NK-92 treated with Interleukin-12 subunit alpha and Interleukin-12 subunit beta, amount 100 ng/mL, for 24 hours (cell line): ENCODE measurements around the gene COQ8B.
A peak's percentile ranks its signal among the peaks of the same experiment; 100 is the strongest.
"Not testable (repeated sequence)": the region's sequence is repeated elsewhere in the genome, so short reads cannot be mapped to it uniquely, and the experiment has no call there.

ENCODE experiments used
- DNase-seq: peaks from one replicate; lab custom pipeline; 2025; lab: John Stamatoyannopoulos, UW

Gene COQ8B

GRCh38 chr19:40716482-40717324 is at the start of gene COQ8B, which contains the start of gene ITPKC:
Gene COQ8B (minus strand): TSS chr19:40716886. CDS start chr19:40714632, 2,254 bp downstream.
Gene ITPKC (plus strand): TSS chr19:40717112. CDS start chr19:40717136, 24 bp downstream.
- DNase-seq: peak; percentile 99

DNA sequence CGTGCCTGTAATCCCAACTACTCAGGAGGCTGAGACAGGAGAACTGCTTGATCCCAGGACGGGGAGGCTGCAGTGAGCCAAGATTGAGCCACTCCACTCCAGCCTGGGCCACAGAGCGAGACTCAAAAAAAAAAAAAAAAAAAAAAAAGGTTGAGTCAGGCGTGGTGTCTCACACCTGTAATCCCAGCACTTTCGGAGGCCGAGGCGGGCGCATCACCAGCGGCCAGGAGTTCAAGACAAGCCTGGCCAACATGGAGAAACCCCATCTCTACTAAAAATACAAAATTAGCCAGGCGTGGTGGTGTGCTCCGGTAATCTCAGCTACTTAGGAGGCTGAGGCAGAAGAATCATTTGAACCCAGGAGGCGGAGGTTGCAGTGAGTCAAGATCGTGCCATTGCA is 49.7 kb upstream of the COQ8B start:
- DNase-seq: not testable (repeated sequence)

DNA sequence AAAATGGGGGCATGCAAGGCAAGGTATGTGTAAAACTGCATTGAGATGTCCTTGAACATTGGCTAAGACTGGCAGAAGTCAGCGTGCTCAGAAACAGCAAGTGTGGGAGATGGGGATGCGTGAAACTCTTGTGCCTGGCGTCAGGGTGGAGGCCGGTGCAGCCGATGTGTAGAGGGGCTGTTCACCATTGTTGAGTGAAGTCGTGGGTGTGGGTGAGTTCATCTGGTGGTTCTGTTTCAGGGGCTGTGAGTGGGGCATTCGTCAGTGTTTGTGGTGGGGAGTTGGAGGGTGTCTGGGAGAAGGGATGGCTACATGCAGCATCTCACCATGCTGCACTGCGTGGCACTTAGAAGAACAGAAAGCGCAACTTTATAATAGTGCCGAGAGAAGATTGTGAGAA is 47.3 kb upstream of the COQ8B start:
- DNase-seq: no peak

DNA sequence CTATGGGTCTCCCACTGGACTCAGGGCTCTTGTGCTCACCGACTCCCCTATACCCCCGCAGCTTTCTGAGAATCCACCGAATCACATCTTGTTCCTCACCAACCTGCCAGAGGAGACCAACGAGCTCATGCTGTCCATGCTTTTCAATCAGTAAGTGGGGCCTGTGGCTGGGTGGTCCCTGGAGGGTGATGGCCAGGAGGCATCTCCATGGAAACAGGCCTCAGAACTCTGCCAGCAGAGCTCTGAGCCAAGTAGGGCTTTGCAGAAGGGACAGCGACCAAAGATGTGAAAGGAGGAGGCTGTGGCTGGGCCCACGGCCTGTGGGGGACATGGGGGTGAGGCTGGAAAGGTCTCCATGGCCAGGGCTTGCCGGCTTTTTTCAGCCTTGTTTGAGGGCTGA is 46.8 kb upstream of the COQ8B start:
- no peak for DNase-seq

- no peak for DNase-seq
Measured at GRCh38 chr19:40762754-40763470, 46.2 kb upstream of the COQ8B start.

GRCh38 chr19:40759352-40759751 is 42.7 kb upstream of the COQ8B start:
- no peak for DNase-seq

- DNase-seq: no peak
Measured at GRCh38 chr19:40758491-40758890, 41.8 kb upstream of the COQ8B start.

- no peak for DNase-seq
Measured at GRCh38 chr19:40756502-40757110, 39.9 kb upstream of the COQ8B start.

- DNase-seq: no peak
Measured at GRCh38 chr19:40755791-40756190, 39.1 kb upstream of the COQ8B start.

DNA sequence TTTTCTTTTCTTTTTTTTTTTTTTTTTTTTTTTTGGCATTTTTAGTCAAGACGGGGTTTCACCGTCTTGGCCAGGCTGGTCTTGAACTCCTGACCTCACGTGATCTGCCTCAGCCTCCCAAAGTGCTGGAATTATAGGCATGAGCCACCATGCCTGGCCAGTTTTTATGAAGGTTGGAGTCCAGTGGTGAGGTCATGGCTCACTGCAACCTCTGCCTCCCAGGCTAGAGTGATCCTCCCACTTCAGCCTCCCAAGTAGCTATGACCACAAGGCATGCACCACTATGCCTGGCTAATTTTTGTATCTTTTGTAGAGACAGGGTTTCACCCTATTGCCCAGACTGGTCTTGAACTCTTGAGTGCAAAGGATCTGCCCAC is 38.5 kb upstream of the COQ8B start:
- DNase-seq: no peak

- DNase-seq: peak; percentile 19
Measured at GRCh38 chr19:40754611-40755247, 38.0 kb upstream of the COQ8B start.

DNA sequence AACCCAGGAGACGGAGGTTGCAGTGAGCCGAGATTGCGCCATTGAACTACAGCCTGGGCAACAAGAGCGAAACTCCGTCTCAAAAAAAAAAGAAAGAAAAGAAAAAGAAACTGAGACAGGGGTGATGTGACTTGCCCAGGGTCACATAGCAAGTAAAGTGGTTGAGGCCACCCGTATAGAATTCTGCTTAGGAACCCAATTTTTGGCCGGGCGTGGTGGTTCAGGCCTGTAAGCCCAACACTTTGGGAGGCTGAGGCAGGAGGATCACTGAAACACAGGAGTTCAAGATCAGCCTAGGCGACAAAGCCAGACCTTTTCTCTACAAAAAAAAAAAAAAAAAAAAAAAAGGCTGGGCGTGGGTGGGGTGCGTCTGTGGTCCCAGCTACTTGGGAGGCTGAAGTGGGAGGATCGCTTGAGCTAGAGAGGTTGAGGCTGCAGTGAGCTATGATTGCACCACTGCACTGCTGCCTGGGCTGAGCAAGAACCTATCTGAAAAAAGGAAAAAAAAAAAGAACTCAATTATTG is 35.6 kb upstream of the COQ8B start:
- no peak for DNase-seq

DNA sequence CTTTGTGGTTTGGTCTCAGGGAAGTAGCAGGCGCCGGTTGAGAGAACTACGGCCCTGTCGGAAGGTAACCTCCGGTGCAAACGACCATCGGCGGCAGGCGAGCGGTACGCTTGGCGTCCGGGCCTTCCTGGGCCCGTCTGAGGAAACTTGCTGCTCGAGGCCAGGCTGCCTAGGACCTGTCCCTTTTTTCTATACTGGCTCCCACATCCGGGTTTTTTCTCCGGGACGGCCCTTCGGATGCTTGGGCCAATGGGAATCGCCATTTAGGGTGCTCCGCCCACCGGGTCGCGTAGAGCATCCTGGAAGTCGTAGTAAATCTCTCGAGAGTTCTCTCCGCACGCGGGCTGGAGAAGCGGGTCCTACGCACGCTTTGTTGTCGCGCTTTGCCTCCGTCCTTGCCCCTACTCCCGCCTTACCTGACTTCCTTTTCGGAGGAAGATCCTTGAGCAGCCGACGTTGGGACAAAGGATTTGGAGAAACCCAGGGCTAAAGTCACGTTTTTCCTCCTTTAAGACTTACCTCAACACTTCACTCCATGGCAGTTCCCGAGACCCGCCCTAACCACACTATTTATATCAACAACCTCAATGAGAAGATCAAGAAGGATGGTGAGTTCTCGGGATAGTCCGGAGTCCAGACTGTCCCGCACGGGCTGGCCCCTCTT is 34.3 kb upstream of the COQ8B start, which contains the start of gene SNRPA:
Gene SNRPA (plus strand): TSS at position 330 of the 664 bp plus-strand sequence. CDS start 206 bp downstream, at position 536.
- DNase-seq: peak; percentile 93

DNA sequence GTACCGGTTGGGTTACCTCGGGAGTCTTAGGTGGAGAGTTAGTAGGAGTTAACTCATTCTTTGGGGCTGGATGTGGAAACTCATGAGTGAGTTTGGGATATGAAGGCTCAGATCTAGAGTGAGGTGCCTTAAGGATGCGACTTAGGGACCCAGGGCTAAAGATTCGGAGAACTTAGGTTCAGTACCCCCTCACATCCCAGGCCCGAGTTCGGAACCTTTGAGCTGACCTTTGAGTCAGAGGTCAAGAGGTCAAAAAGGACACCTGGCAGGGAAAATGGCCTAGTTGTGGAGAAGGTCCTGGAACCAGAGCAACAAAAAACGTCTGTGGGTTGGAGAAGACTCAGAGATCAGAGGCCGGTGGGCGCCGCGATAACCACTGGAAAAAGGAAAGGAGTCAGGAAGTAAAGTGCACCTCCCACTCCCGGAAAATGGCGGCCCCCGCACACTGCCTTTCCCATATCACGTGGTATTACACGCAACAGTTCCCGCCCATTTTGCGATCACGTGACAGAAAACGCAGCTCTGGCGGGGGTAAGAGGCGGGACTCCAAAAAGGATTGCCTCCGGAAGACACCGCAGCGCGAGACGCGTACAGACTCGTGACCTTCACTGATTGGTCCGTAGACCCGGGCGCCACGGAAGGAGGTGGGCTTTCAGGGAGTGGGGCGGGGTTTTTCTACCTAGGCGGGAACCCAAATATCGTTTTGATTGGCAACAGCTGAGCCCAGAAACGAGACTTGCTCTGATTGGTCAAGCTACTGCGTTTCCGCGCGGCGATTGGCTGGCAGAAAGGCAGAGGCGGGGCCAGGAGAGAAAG is 33.6 kb upstream of the COQ8B start, which contains the start of gene ACTMAP:
Gene ACTMAP (minus strand): TSS at position 420 of the 816 bp plus-strand sequence. CDS start 674 bp downstream, outside the sequence.
- peak; percentile 99 for DNase-seq

GRCh38 chr19:40747536-40747935 is 30.9 kb upstream of the COQ8B start:
- DNase-seq: no peak

DNA sequence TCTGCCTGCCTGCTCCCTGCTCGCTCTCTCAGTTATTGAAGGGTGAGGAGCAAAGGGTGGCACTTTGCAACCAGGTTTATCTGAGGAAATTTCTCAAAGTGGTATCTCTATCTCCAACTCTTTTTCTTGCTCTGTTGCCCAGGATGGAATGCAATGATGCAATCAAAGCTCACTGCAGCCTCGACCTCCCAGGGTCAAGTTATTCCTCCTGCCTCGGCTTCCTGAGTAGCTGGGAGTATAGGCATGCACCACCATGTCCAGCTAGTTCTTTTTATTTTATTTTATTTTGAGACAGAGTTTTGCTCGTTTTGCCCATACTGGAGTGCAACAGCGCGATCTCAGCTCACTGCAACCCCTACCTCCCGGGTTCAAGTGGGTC is 28.7 kb upstream of the COQ8B start:
- DNase-seq: no peak

GRCh38 chr19:40744554-40745401 is 28.1 kb upstream of the COQ8B start:
- no peak for DNase-seq

- no peak for DNase-seq
Measured at GRCh38 chr19:40743926-40744325, 27.2 kb upstream of the COQ8B start.

- no peak for DNase-seq
Measured at GRCh38 chr19:40742886-40743285, 26.2 kb upstream of the COQ8B start.
